Neural cell (in vitro differentiated cells): Measurements from ENCODE around the gene SRC.

Source experiments
- EP300 ChIP-seq: fragments of 450-650 bp; conservative IDR thresholded peaks from 2 replicates; pipeline ENCODE4 v1.6.1; 2014; ENCODE audit warnings: antibody characterized with exemption, mild to moderate bottlenecking, moderate library complexity; ENCODE audit not compliant: poor library complexity, severe bottlenecking
- EZH2 ChIP-seq: fragments of 200-600, 300-800 bp; shearing (Covaris generic), sonication (generic); IDR thresholded peaks from 2 replicates; pipeline ENCODE4 v1.6.1; 2014; ENCODE audit warnings: antibody characterized with exemption, low read length, borderline replicate concordance, mild to moderate bottlenecking; ENCODE audit not compliant: insufficient read depth, poor library complexity, severe bottlenecking
- MXI1 ChIP-seq: fragments of 450-650 bp; conservative IDR thresholded peaks from 2 replicates; pipeline ENCODE4 v1.6.1; 2014; ENCODE audit warnings: antibody characterized with exemption, mild to moderate bottlenecking; ENCODE audit not compliant: poor library complexity, severe bottlenecking
- POLR2AphosphoS5 ChIP-seq: IDR thresholded peaks from 2 replicates; pipeline ENCODE4 v1.6.1; 2012
- RAD21 ChIP-seq: fragments of 450-650 bp; conservative IDR thresholded peaks from 2 replicates; pipeline ENCODE4 v1.6.1; 2014; ENCODE audit warnings: antibody characterized with exemption, mild to moderate bottlenecking, moderate library complexity
- TAF1 ChIP-seq: IDR thresholded peaks from 2 replicates; pipeline ENCODE4 v1.6.1; 2012; ENCODE audit warnings: low read depth
- TF ChIP-seq, protein P1 (sequence below): IDR thresholded peaks from 2 replicates; pipeline ENCODE4 v1.6.1; 2012; ENCODE audit warnings: borderline replicate concordance
- TF ChIP-seq, protein P2 (sequence below): fragments of 450-650 bp; IDR thresholded peaks from 2 replicates; pipeline ENCODE4 v1.5.1; 2014; ENCODE audit warnings: antibody characterized with exemption, mild to moderate bottlenecking, moderate library complexity; ENCODE audit not compliant: poor library complexity, severe bottlenecking

GRCh38 chr20:37413023-37413334 lies 67.0 kb downstream of the SRC start:
- TF ChIP-seq, protein P1, sequence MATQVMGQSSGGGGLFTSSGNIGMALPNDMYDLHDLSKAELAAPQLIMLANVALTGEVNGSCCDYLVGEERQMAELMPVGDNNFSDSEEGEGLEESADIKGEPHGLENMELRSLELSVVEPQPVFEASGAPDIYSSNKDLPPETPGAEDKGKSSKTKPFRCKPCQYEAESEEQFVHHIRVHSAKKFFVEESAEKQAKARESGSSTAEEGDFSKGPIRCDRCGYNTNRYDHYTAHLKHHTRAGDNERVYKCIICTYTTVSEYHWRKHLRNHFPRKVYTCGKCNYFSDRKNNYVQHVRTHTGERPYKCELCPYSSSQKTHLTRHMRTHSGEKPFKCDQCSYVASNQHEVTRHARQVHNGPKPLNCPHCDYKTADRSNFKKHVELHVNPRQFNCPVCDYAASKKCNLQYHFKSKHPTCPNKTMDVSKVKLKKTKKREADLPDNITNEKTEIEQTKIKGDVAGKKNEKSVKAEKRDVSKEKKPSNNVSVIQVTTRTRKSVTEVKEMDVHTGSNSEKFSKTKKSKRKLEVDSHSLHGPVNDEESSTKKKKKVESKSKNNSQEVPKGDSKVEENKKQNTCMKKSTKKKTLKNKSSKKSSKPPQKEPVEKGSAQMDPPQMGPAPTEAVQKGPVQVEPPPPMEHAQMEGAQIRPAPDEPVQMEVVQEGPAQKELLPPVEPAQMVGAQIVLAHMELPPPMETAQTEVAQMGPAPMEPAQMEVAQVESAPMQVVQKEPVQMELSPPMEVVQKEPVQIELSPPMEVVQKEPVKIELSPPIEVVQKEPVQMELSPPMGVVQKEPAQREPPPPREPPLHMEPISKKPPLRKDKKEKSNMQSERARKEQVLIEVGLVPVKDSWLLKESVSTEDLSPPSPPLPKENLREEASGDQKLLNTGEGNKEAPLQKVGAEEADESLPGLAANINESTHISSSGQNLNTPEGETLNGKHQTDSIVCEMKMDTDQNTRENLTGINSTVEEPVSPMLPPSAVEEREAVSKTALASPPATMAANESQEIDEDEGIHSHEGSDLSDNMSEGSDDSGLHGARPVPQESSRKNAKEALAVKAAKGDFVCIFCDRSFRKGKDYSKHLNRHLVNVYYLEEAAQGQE: no peak
- TF ChIP-seq, protein P2, sequence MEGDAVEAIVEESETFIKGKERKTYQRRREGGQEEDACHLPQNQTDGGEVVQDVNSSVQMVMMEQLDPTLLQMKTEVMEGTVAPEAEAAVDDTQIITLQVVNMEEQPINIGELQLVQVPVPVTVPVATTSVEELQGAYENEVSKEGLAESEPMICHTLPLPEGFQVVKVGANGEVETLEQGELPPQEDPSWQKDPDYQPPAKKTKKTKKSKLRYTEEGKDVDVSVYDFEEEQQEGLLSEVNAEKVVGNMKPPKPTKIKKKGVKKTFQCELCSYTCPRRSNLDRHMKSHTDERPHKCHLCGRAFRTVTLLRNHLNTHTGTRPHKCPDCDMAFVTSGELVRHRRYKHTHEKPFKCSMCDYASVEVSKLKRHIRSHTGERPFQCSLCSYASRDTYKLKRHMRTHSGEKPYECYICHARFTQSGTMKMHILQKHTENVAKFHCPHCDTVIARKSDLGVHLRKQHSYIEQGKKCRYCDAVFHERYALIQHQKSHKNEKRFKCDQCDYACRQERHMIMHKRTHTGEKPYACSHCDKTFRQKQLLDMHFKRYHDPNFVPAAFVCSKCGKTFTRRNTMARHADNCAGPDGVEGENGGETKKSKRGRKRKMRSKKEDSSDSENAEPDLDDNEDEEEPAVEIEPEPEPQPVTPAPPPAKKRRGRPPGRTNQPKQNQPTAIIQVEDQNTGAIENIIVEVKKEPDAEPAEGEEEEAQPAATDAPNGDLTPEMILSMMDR: no peak
- no peak for TF ChIP-seq EZH2
- no peak for TF ChIP-seq POLR2AphosphoS5
- no peak for TF ChIP-seq RAD21
- TF ChIP-seq TAF1: no peak
- no peak for TF ChIP-seq EP300
- no peak for TF ChIP-seq MXI1
